HG02763 (cell line): ENCODE data around the gene TAF1D.
"Not testable (repeated sequence)": the region's sequence is repeated elsewhere in the genome, so short reads cannot be mapped to it uniquely, and the experiment has no call there.

Experiments
- ATAC-seq: cut with Tn5 transposase; IDR thresholded peaks from one replicate; pipeline ENCODE4 v1.9.1; 2021; ENCODE audit warnings: mild to moderate bottlenecking, moderate library complexity; ENCODE audit not compliant: unreplicated experiment

Gene TAF1D

GRCh38 chr11:93741094-93741881 lies at the start of gene TAF1D, which contains the start of gene C11orf54:
TAF1D (minus strand) TSS chr11:93741495; CDS start chr11:93739304, 2,191 bp downstream.
C11orf54 (plus strand) TSS chr11:93741672; CDS start chr11:93747394, 5,722 bp downstream.
- peak; percentile 86 for ATAC-seq

- ATAC-seq: peak; percentile 25
Measured at GRCh38 chr11:93784935-93785360, 43.7 kb upstream of the TAF1D start.

GRCh38 chr11:93784145-93784934 lies 43.0 kb upstream of the TAF1D start, which contains the start of gene MED17:
MED17 (plus strand) TSS chr11:93784282; CDS start chr11:93784514, 232 bp downstream.
- peak; percentile 97 for ATAC-seq

- peak; percentile 42 for ATAC-seq
Measured at GRCh38 chr11:93783765-93784144, 42.5 kb upstream of the TAF1D start.

- no peak for ATAC-seq
Measured at GRCh38 chr11:93783362-93783761, 42.1 kb upstream of the TAF1D start.

GRCh38 chr11:93775289-93775688 lies 34.0 kb upstream of the TAF1D start:
- no peak for ATAC-seq

- ATAC-seq: not testable (repeated sequence)
Measured at GRCh38 chr11:93774560-93774959, 33.3 kb upstream of the TAF1D start.

GRCh38 chr11:93773601-93774200 lies 32.4 kb upstream of the TAF1D start:
- no peak for ATAC-seq

- ATAC-seq: no peak
Measured at GRCh38 chr11:93773045-93773477, 31.8 kb upstream of the TAF1D start.

- ATAC-seq: no peak
Measured at GRCh38 chr11:93772123-93772522, 30.8 kb upstream of the TAF1D start.

GRCh38 chr11:93770160-93770559 lies 28.9 kb upstream of the TAF1D start:
- no peak for ATAC-seq

- no peak for ATAC-seq
Measured at GRCh38 chr11:93767018-93767417, 25.7 kb upstream of the TAF1D start.

GRCh38 chr11:93766504-93766903 lies 25.2 kb upstream of the TAF1D start:
- no peak for ATAC-seq

- no peak for ATAC-seq
Measured at GRCh38 chr11:93765551-93765950, 24.3 kb upstream of the TAF1D start.

GRCh38 chr11:93761910-93762309 lies 20.6 kb upstream of the TAF1D start:
- ATAC-seq: no peak

- not testable (repeated sequence) for ATAC-seq
Measured at GRCh38 chr11:93759123-93759522, 17.8 kb upstream of the TAF1D start.

- no peak for ATAC-seq
Measured at GRCh38 chr11:93757924-93758865, 16.9 kb upstream of the TAF1D start.

GRCh38 chr11:93757301-93757700 lies 16.0 kb upstream of the TAF1D start:
- no peak for ATAC-seq

- no peak for ATAC-seq
Measured at GRCh38 chr11:93756748-93757147, 15.5 kb upstream of the TAF1D start.

- no peak for ATAC-seq
Measured at GRCh38 chr11:93753241-93753640, 11.9 kb upstream of the TAF1D start.
